Endothelial cell of umbilical vein (primary cell): ENCODE results near the gene TOLLIP. TPM values are rescaled to one million over a fixed set of nuclear protein-coding genes. Genes with fewer than 3 reads are reported as not detected.

Experiments
- BruUV-seq: library from RNA; stranded (reverse); fragments of 400-500 nt; replicated peaks from 2 replicates; lab custom pipeline; 2021; lab: Mats Ljungman, UMichigan
- CTCF ChIA-PET: fragments of 300-600, 350-600 bp; sonication (Branson Sonifier 250); formaldehyde crosslinking; loops from one replicate; lab custom pipeline; 2021; ENCODE audit warnings: antibody characterized with exemption, inconsistent platforms; lab: Charles Lee
- POLR2A ChIA-PET: fragments of 300-600, 350-600 bp; sonication (Branson Sonifier 250); formaldehyde crosslinking; loops from one replicate; lab custom pipeline; 2021; ENCODE audit warnings: antibody characterized with exemption, inconsistent platforms; lab: Charles Lee
- DNase-seq: peaks from one replicate; pipeline ENCODE4 v3.0.0-alpha.2; 2011; ENCODE audit warnings: low read depth, low spot score
- FAIRE-seq: peaks from 2 replicates; lab custom pipeline; 2011; peaks lifted over from hg19 to GRCh38; lab: Jason Lieb, UNC
- H2AFZ ChIP-seq: 2 replicates; pipeline ENCODE4 v1.6.0; 2012; ENCODE audit warnings: low read depth, low read length, control low read depth, inconsistent platforms
- H3K27ac ChIP-seq: 2 replicates; pipeline ENCODE4 v1.5.1; 2011; ENCODE audit warnings: low read depth, mild to moderate bottlenecking, control low read depth, low read length, moderate library complexity; ENCODE audit not compliant: insufficient read depth
- H3K27me3 ChIP-seq, 2 experiments: 2 replicates each; pipeline versions ENCODE4 v1.6.0 to v1.6.1; 2011; ENCODE audit warnings: low read length in 2 of 2, mixed read lengths in 1 of 2; ENCODE audit not compliant: control insufficient read depth in 2 of 2, insufficient read depth in 2 of 2
- H3K36me3 ChIP-seq, 2 experiments: 2 replicates in 1 of 2; 3 replicates in 1 of 2; pipeline ENCODE4 v1.5.1; 2011; ENCODE audit warnings: low read length in 2 of 2, mild to moderate bottlenecking in 1 of 2, moderate library complexity in 1 of 2; ENCODE audit not compliant: control insufficient read depth in 2 of 2, insufficient read depth in 2 of 2; ENCODE audit errors: extremely low read depth in 1 of 2
- H3K4me1 ChIP-seq: 3 replicates; pipeline ENCODE4 v1.5.1; 2011; ENCODE audit warnings: mild to moderate bottlenecking, low read length; ENCODE audit not compliant: control insufficient read depth, insufficient read depth; ENCODE audit errors: extremely low read depth
- H3K4me2 ChIP-seq: 2 replicates; pipeline ENCODE4 v1.6.1; 2011; ENCODE audit warnings: low read length, control low read depth, mixed read lengths; ENCODE audit not compliant: insufficient read depth
- H3K4me3 ChIP-seq, 3 experiments: fragments of 200-600 bp in 1 of 3; sonication (generic), shearing (Covaris generic) in 1 of 3; replicated peaks in 1 of 3; 2 replicates each; pipeline ENCODE4 v1.5.1; 2011 to 2016; ENCODE audit warnings: control low read depth in 3 of 3, low read length in 3 of 3, mild to moderate bottlenecking in 2 of 3, inconsistent platforms in 1 of 3, low read depth in 1 of 3, moderate library complexity in 1 of 3; ENCODE audit not compliant: insufficient read depth in 1 of 3
- H3K79me2 ChIP-seq: 2 replicates; pipeline ENCODE4 v1.6.0; 2012; ENCODE audit warnings: low read length, inconsistent platforms; ENCODE audit not compliant: control insufficient read depth, insufficient read depth
- H3K9ac ChIP-seq: replicated peaks from 2 replicates; pipeline ENCODE3; 2011; ENCODE audit warnings: low read length, control low read depth; ENCODE audit not compliant: insufficient read depth; ENCODE audit errors: extremely low read depth
- H3K9me1 ChIP-seq: replicated peaks from 3 replicates; pipeline ENCODE4 v1.6.0; 2011; ENCODE audit warnings: mild to moderate bottlenecking, low read length; ENCODE audit not compliant: control insufficient read depth, insufficient read depth; ENCODE audit errors: extremely low read depth
- H3K9me3 ChIP-seq: replicated peaks from 2 replicates; pipeline ENCODE4 v1.5.1; 2012; ENCODE audit warnings: low read length, inconsistent platforms; ENCODE audit not compliant: control insufficient read depth, insufficient read depth
- H4K20me1 ChIP-seq: replicated peaks from 2 replicates; pipeline ENCODE3; 2011; ENCODE audit warnings: mild to moderate bottlenecking, low read length; ENCODE audit not compliant: control insufficient read depth, insufficient read depth; ENCODE audit errors: extremely low read depth
- CTCF ChIP-seq, 2 donors: IDR thresholded peaks; 1 replicate in 1 of 2; 2 replicates in 1 of 2; pipeline ENCODE4 v1.5.1; 2011; ENCODE audit warnings: low read length in 2 of 2, mild to moderate bottlenecking in 2 of 2, moderate library complexity in 2 of 2, control low read depth in 1 of 2, inconsistent platforms in 1 of 2, low read depth in 1 of 2; ENCODE audit not compliant: insufficient read depth in 1 of 2; ENCODE audit errors: extremely low read depth in 1 of 2
- EZH2 ChIP-seq: IDR thresholded peaks from 2 replicates; pipeline ENCODE4 v1.6.1; 2012; ENCODE audit warnings: borderline replicate concordance, low read depth, mild to moderate bottlenecking, moderate library complexity, low read length, inconsistent platforms; ENCODE audit not compliant: severe bottlenecking
- FOS ChIP-seq: IDR thresholded peaks from 2 replicates; pipeline ENCODE4 v1.6.1; 2011; ENCODE audit warnings: mild to moderate bottlenecking, low read length, moderate library complexity, borderline replicate concordance; ENCODE audit not compliant: insufficient read depth
- GATA2 ChIP-seq: IDR thresholded peaks from 2 replicates; pipeline ENCODE4 v1.7.0; 2011; ENCODE audit warnings: low read depth, mild to moderate bottlenecking, moderate library complexity, mixed read lengths, low read length; ENCODE audit not compliant: insufficient read length, insufficient read depth
- JUN ChIP-seq: IDR thresholded peaks from 2 replicates; pipeline ENCODE4 v1.6.1; 2011; ENCODE audit warnings: borderline replicate concordance, low read depth; ENCODE audit not compliant: insufficient read length, insufficient read depth
- MYC ChIP-seq: IDR thresholded peaks from one replicate; pipeline ENCODE4 v1.6.1; 2011; ENCODE audit warnings: mild to moderate bottlenecking, low read depth, low read length
- POLR2A ChIP-seq: IDR thresholded peaks from 2 replicates; pipeline ENCODE4 v1.6.1; 2012; ENCODE audit warnings: low read depth, mild to moderate bottlenecking, control low read depth, low read length
- POLR2AphosphoS5 ChIP-seq: IDR thresholded peaks from 2 replicates; pipeline ENCODE4 v1.6.1; 2012; ENCODE audit warnings: low read depth, mild to moderate bottlenecking, control low read depth, low read length, moderate library complexity; ENCODE audit not compliant: insufficient read depth
- dilution Hi-C: fragments of 300-500 bp; cut with MboI; formaldehyde crosslinking; loops from one replicate; pipeline ENCODE4 v1.15.0; 2019; ENCODE audit warnings: low sequenced_read_pairs; ENCODE audit not compliant: extremely low pct_ligation_motif_present
- intact Hi-C: fragments of 100-400 bp; cut with micrococcal nuclease; formaldehyde crosslinking; loops from one replicate; pipeline ENCODE4 v1.10.0; 2022
- polyA plus RNA-seq, 4 experiments: library from polyadenylated mRNA; depleted of rRNA in 3 of 4; stranded (reverse) in 3 of 4; unstranded in 1 of 4; fragments of >200 nt; gene quantifications; 2 replicates each; pipeline versions ENCODE4 v1.2.1 to v1.2.3, GENCODE V29; 2011 to 2012; ENCODE audit warnings: missing spikeins in 1 of 4
- total RNA-seq: library from RNA; stranded (reverse); gene quantifications from 2 replicates; pipeline ENCODE4 v1.2.3, GENCODE V29; 2021
- TF ChIP-seq, protein P1 (sequence below): IDR thresholded peaks from 2 replicates; pipeline ENCODE4 v1.6.1; 2011; ENCODE audit not compliant: insufficient read depth, insufficient read length

TOLLIP gene
- total and polyA plus RNA-seq, 2 donors (not counting 3 experiments of a cell fraction or from before 2014, with no cell fraction given), result 49.6 to 64.8 TPM

- POLR2A ChIA-PET, result no interaction called here
- no peaks in the 10 kb centered on the region for H4K20me1 ChIP-seq
- no peak overlapping the region for H3K4me3 ChIP-seq
- H3K79me2 ChIP-seq, result no peaks in the 10 kb centered on the region
- dilution Hi-C loops, result no loop called here
- H3K27me3 ChIP-seq, result no peaks in the 10 kb centered on the region
- no peaks in the 10 kb centered on the region for H3K9me1 ChIP-seq
- no peak overlapping the region for H3K27ac ChIP-seq
- no peaks in the 10 kb centered on the region for H3K36me3 ChIP-seq
- DNase-seq (no peak), FAIRE-seq (no peak)
- no peaks in the 10 kb centered on the region for H3K9me3 ChIP-seq
- no peak for TF ChIP-seq FOS
- TF ChIP-seq, protein P1, sequence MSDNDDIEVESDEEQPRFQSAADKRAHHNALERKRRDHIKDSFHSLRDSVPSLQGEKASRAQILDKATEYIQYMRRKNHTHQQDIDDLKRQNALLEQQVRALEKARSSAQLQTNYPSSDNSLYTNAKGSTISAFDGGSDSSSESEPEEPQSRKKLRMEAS, result no peak
- no peak overlapping the region for H3K4me2 ChIP-seq
- CTCF ChIA-PET, result no interaction called here
- intact Hi-C loops, result no loop called here
- no peak overlapping the region for H3K9ac ChIP-seq
- no peaks in the 10 kb centered on the region for H3K4me1 ChIP-seq
- no TSS peak for BruUV-seq
- no peak overlapping the region for H2AFZ ChIP-seq
These were observed 39.4 kb upstream of the TOLLIP start for GRCh38 chr11:1348796-1349326.

DNA sequence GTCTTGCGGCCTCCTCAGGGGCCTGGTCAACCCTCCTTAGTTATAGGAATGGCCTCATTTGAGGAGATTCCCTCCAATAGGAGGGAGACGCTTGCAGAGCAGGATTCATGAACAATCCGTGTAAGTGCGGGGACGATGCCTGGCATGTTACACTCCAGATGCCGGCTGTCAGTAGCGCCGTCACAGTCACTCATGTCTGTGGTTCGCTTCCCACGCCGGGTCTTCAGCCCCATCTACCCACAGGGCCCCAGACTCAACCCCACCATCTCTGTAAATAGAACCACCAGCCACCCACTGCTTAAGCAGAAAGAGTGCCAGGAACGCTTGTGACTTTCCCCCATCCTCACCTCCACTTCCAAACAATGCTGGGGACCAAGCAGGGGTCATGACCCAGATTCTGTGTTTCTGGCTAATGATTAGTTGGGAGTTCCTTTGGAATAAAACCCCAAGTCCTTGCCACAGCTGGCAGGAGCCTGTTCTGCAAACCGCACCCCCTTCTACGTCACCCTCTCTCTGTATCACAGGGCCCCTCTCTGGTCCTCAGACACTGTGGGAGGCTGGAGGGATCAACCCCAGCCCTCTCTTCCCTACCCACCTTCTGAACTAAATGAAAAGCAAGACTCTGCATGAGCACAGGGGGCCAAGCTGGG lies 38.8 kb upstream of the TOLLIP start:
- no peaks in the 10 kb centered on the region for H3K4me1 ChIP-seq
- no peak overlapping the region for H2AFZ ChIP-seq
- H3K4me2 ChIP-seq, result no peak overlapping the region
- no peaks in the 10 kb centered on the region for H3K9me3 ChIP-seq
- no peaks in the 10 kb centered on the region for H3K9me1 ChIP-seq
- POLR2A ChIA-PET, result no interaction called here
- no TSS peak for BruUV-seq
- dilution Hi-C loops (no loop called here), intact Hi-C loops (no loop called here)
- H4K20me1 ChIP-seq, result no peaks in the 10 kb centered on the region
- no peak overlapping the region for H3K9ac ChIP-seq
- H3K4me3 ChIP-seq, result no peak overlapping the region
- DNase-seq (no peak), FAIRE-seq (no peak)
- TF ChIP-seq POLR2A (no peak), GATA2 (no peak), JUN (no peak), EZH2 (no peak), CTCF (IDR thresholded peaks at IDR 0.05; ENCODE audit: extremely low read depth in 1 of 2, insufficient read depth in 1 of 2, low read depth in 1 of 2, low read length in 2 of 2) (no peak), FOS (no peak), MYC (no peak), POLR2AphosphoS5 (no peak)
- TF ChIP-seq, protein P1, result no peak
- no peaks in the 10 kb centered on the region for H3K79me2 ChIP-seq
- CTCF ChIA-PET, result no interaction called here
- no peaks in the 10 kb centered on the region for H3K27me3 ChIP-seq
- H3K27ac ChIP-seq, result no peak overlapping the region
- H3K36me3 ChIP-seq, result no peaks in the 10 kb centered on the region
